Measurements from ENCODE around the gene TRIM62. TPM values are rescaled to one million over a fixed set of nuclear protein-coding genes. Genes with fewer than 3 reads are reported as not detected.

The TRIM62 gene
- 4.2 and 4.6 TPM in 2 replicates for total RNA-seq

DNA sequence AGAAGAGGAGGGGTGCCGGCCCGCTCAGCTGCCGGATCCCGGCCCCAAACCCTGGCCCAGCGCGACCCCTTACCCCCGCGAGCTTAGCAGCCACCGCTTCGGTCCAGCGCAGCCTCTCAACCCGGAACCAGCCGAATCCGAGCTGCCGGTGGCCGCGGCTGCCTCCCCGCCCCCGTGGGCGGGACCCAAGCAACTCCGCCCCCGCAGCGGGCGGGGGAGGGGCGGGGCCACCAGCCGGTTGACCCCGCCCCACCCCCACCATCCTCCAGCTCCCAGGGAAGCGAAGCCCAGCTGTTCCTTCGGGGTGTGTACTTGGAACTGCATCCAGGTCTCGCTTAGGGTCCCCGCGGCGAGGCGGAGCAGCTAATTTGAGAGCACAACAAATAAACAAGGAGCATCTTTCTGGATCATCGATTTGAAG is at the start of gene TRIM62:
Gene TRIM62 (minus strand): TSS at position 123 of the 421 bp plus-strand sequence. CDS start 611 bp downstream, outside the sequence.

Other genes with a start within 250 kb of the TRIM62 start
- gene RNF19B, start 217.2 kb downstream of the TRIM62 start, total RNA-seq, result 34.6 and 37.3 TPM in 2 replicates
- 164 and 212 TPM in 2 replicates for gene AK2, start 145.2 kb downstream of the TRIM62 start, total RNA-seq
- 0.76 and 1.3 TPM in 2 replicates for gene AZIN2, start 100.9 kb downstream of the TRIM62 start, total RNA-seq
- gene ZNF362, start 74.4 kb upstream of the TRIM62 start, total RNA-seq, result 17.8 and 26.1 TPM in 2 replicates
- not detected in 2 replicates for gene A3GALT2, start 139.1 kb upstream of the TRIM62 start, total RNA-seq
- 114 and 131 TPM in 2 replicates for gene PHC2, start 249.1 kb upstream of the TRIM62 start, total RNA-seq

All from vein endothelial cell (primary cell).